Keratinocyte (primary cell): ENCODE measurements around the gene WRNIP1. TPM values are rescaled to one million over a fixed set of nuclear protein-coding genes. Genes with fewer than 3 reads are reported as not detected.

Experiments used
- DNase-seq: peaks from one replicate; pipeline ENCODE4 v3.0.0-alpha.2; 2011; ENCODE audit warnings: low read depth, missing footprints, low spot score
- FAIRE-seq: peaks from 2 replicates; lab custom pipeline; 2011; peaks lifted over from hg19 to GRCh38; lab: Jason Lieb, UNC
- H2AFZ ChIP-seq: 2 replicates; pipeline ENCODE4 v1.6.0; 2012; ENCODE audit warnings: low read length, control low read depth, inconsistent platforms; ENCODE audit not compliant: control insufficient read depth
- H3K27ac ChIP-seq: 2 replicates; pipeline ENCODE4 v1.5.1; 2011; ENCODE audit warnings: low read length; ENCODE audit not compliant: control insufficient read depth, insufficient read depth
- H3K27me3 ChIP-seq: 3 replicates; pipeline ENCODE4 v1.6.0; 2011; ENCODE audit warnings: low read length; ENCODE audit not compliant: control insufficient read depth, insufficient read depth; ENCODE audit errors: extremely low read depth
- H3K36me3 ChIP-seq, 2 experiments: 2 replicates in 1 of 2; 3 replicates in 1 of 2; pipeline ENCODE4 v1.5.1; 2011; ENCODE audit warnings: low read length in 2 of 2, mild to moderate bottlenecking in 1 of 2; ENCODE audit not compliant: control insufficient read depth in 2 of 2, insufficient read depth in 2 of 2; ENCODE audit errors: extremely low read depth in 1 of 2
- H3K4me1 ChIP-seq: 3 replicates; pipeline ENCODE4 v1.5.1; 2011; ENCODE audit warnings: low read length; ENCODE audit not compliant: control insufficient read depth, insufficient read depth; ENCODE audit errors: extremely low read depth
- H3K4me2 ChIP-seq: 3 replicates; pipeline ENCODE4 v1.6.0; 2011; ENCODE audit warnings: low read depth, low read length; ENCODE audit not compliant: control insufficient read depth, insufficient read depth; ENCODE audit errors: extremely low read depth
- H3K4me3 ChIP-seq, 3 experiments: fragments of 200-600 bp in 1 of 3; sonication (generic) in 1 of 3; 2 replicates in 2 of 3; 3 replicates in 1 of 3; pipeline ENCODE4 v1.5.1; 2011 to 2016; ENCODE audit warnings: low read length in 3 of 3, mild to moderate bottlenecking in 3 of 3, control low read depth in 2 of 3, inconsistent platforms in 1 of 3, low read depth in 1 of 3, mixed read lengths in 1 of 3, mixed run types in 1 of 3, moderate library complexity in 1 of 3; ENCODE audit not compliant: control insufficient read depth in 2 of 3, insufficient read depth in 2 of 3; ENCODE audit errors: extremely low read depth in 1 of 3
- H3K79me2 ChIP-seq: 2 replicates; pipeline ENCODE4 v1.6.0; 2012; ENCODE audit warnings: low read length; ENCODE audit not compliant: control insufficient read depth, insufficient read depth
- H3K9ac ChIP-seq: 3 replicates; pipeline ENCODE4 v1.6.0; 2011; ENCODE audit warnings: low read length; ENCODE audit not compliant: control insufficient read depth, insufficient read depth; ENCODE audit errors: extremely low read depth
- H3K9me1 ChIP-seq: 3 replicates; pipeline ENCODE4 v1.6.0; 2011; ENCODE audit warnings: low read length; ENCODE audit not compliant: control insufficient read depth, insufficient read depth; ENCODE audit errors: extremely low read depth
- H3K9me3 ChIP-seq: 2 replicates; pipeline ENCODE4 v1.5.1; 2012; ENCODE audit warnings: low read depth, low read length; ENCODE audit not compliant: control insufficient read depth
- H4K20me1 ChIP-seq: 3 replicates; pipeline ENCODE4 v1.6.0; 2011; ENCODE audit warnings: low read length; ENCODE audit not compliant: control insufficient read depth, insufficient read depth; ENCODE audit errors: extremely low read depth
- EZH2 ChIP-seq: IDR thresholded peaks from one replicate; pipeline ENCODE4 v1.6.1; 2012; ENCODE audit warnings: inconsistent platforms, mild to moderate bottlenecking, low read length, moderate library complexity
- dilution Hi-C: fragments of 300-500 bp; cut with MboI; formaldehyde crosslinking; loops from one replicate; pipeline ENCODE4 v1.7.0; 2020; ENCODE audit warnings: low sequenced_read_pairs; ENCODE audit not compliant: extremely low pct_ligation_motif_present
- polyA plus RNA-seq, 5 experiments: library from polyadenylated mRNA; depleted of rRNA in 3 of 5; stranded (reverse) in 3 of 5; stranded (forward) in 1 of 5; unstranded in 1 of 5; fragments of >200 nt; gene quantifications; 1 replicate in 1 of 5; 2 replicates in 3 of 5; 3 replicates in 1 of 5; pipeline versions ENCODE4 v1.2.1 to v1.2.3, GENCODE V29; 2011 to 2012; ENCODE audit warnings: missing spikeins in 2 of 5, low read depth in 1 of 5, low replicate concordance in 1 of 5
- TF ChIP-seq, protein P1 (sequence below), 3 experiments: IDR thresholded peaks in 1 of 3; conservative IDR thresholded peaks in 1 of 3; optimal IDR thresholded peaks in 1 of 3; 2 replicates in 2 of 3; 3 replicates in 1 of 3; pipeline versions ENCODE3 to v1.5.1; 2011; ENCODE audit warnings: low read length in 3 of 3, mild to moderate bottlenecking in 3 of 3, moderate library complexity in 2 of 3, control low read depth in 1 of 3, inconsistent platforms in 1 of 3; ENCODE audit not compliant: insufficient read depth in 2 of 3; ENCODE audit errors: extremely low read depth in 1 of 3

The WRNIP1 gene
- polyA plus RNA-seq, 1 donor (not counting 4 experiments of a cell fraction or from before 2014, with no cell fraction given), result 52.3 TPM

DNA sequence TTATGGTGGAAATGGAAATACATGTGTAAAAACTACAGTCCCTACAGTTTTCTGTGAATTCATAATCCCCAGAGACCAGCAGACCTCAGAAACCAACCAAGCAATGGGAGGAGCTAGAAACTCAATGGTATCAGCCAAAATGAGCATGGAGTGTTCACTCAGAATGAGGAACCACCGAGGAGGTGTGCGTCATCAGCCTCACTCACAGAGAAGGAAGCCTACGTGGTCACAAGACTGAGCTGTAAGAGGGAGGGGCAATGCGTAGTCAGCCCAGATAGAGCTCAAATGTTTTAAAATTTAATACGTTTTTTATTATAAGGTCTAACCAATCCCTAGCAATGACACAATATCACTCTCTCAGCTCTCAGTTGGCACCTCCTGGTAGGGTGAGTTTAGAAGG is 31.9 kb upstream of the WRNIP1 start:
- no peak for FAIRE-seq
- no peak for DNase-seq
- H3K9me3 ChIP-seq, result no peaks in the 10 kb centered on the region
- H3K36me3 ChIP-seq, result no peaks in the 10 kb centered on the region
- no peak overlapping the region for H3K9ac ChIP-seq
- H3K4me1 ChIP-seq, result no peaks in the 10 kb centered on the region
- H2AFZ ChIP-seq, result no peak overlapping the region
- no peak overlapping the region for H3K27ac ChIP-seq
- dilution Hi-C loops, result no loop called here
- H3K4me2 ChIP-seq, result no peak overlapping the region
- H3K27me3 ChIP-seq, result no peaks in the 10 kb centered on the region
- no peak for TF ChIP-seq EZH2
- TF ChIP-seq, protein P1, sequence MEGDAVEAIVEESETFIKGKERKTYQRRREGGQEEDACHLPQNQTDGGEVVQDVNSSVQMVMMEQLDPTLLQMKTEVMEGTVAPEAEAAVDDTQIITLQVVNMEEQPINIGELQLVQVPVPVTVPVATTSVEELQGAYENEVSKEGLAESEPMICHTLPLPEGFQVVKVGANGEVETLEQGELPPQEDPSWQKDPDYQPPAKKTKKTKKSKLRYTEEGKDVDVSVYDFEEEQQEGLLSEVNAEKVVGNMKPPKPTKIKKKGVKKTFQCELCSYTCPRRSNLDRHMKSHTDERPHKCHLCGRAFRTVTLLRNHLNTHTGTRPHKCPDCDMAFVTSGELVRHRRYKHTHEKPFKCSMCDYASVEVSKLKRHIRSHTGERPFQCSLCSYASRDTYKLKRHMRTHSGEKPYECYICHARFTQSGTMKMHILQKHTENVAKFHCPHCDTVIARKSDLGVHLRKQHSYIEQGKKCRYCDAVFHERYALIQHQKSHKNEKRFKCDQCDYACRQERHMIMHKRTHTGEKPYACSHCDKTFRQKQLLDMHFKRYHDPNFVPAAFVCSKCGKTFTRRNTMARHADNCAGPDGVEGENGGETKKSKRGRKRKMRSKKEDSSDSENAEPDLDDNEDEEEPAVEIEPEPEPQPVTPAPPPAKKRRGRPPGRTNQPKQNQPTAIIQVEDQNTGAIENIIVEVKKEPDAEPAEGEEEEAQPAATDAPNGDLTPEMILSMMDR (optimal IDR thresholded peaks at IDR 0.05 in 1 of 3, IDR thresholded peaks at IDR 0.05 in 1 of 3, conservative IDR thresholded peaks at IDR 0.05 in 1 of 3; ENCODE audit: extremely low read depth in 1 of 3, insufficient read depth in 2 of 3, low read length in 3 of 3), result no peak
- no peaks in the 10 kb centered on the region for H4K20me1 ChIP-seq
- no peaks in the 10 kb centered on the region for H3K9me1 ChIP-seq
- H3K4me3 ChIP-seq, result no peak overlapping the region
- H3K79me2 ChIP-seq, result no peaks in the 10 kb centered on the region

DNA sequence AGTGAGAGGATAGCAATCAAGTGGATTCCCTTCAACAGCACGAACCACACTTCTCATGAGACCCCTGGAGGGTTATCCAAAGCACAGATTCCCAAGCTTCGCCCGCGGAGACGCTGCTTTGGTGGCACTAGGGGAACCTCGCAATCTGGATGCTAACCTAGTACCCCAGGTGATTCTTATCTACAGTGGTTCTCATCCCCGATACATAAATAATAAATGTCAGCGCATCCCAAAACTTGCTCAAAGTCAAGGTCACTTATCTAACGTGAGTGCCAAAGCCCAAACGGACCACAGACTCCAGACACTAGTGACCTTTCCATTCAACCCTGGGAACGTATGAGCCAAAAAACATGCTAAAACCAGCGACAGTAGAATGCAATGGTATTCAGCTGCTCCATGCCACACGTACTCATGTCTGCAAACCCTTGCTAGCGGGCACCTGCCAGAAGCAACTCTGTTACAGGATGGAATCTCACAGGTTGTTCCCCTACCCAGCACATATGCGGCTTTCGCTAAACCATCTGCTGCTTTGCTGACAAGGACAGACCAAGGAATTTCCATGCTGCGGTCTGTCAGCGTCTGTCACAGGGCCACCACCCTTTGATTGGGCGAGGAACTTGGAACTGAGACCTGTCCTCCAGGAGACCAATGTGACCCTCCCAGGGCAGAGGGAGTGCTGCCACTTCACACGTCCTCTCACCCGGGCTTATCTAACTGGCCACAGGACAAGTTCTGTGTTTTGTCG is 31.3 kb upstream of the WRNIP1 start:
- Histone ChIP-seq H3K9ac (no peak overlapping the region), H3K4me3 (no peak overlapping the region), H4K20me1 (no peaks in the 10 kb centered on the region), H3K27me3 (no peaks in the 10 kb centered on the region), H2AFZ (no peak overlapping the region), H3K36me3 (no peaks in the 10 kb centered on the region), H3K27ac (no peak overlapping the region), H3K9me3 (no peaks in the 10 kb centered on the region), H3K4me2 (no peak overlapping the region), H3K9me1 (no peaks in the 10 kb centered on the region), H3K79me2 (no peaks in the 10 kb centered on the region), H3K4me1 (no peaks in the 10 kb centered on the region)
- FAIRE-seq (no peak), DNase-seq (no peak)
- TF ChIP-seq EZH2, result no peak
- TF ChIP-seq, protein P1 (optimal IDR thresholded peaks at IDR 0.05 in 1 of 3, IDR thresholded peaks at IDR 0.05 in 1 of 3, conservative IDR thresholded peaks at IDR 0.05 in 1 of 3; ENCODE audit: extremely low read depth in 1 of 3, insufficient read depth in 2 of 3, low read length in 3 of 3), result no peak
- dilution Hi-C loops, result no loop called here
